GM21526 (cell line): Measurements from ENCODE around the gene SPDYE4.

Experiments
- ATAC-seq: cut with Tn5 transposase; IDR thresholded peaks from one replicate; pipeline ENCODE4 v1.9.1; 2021; ENCODE audit warnings: moderate library complexity; ENCODE audit not compliant: unreplicated experiment, low FRiP score

Gene SPDYE4

DNA sequence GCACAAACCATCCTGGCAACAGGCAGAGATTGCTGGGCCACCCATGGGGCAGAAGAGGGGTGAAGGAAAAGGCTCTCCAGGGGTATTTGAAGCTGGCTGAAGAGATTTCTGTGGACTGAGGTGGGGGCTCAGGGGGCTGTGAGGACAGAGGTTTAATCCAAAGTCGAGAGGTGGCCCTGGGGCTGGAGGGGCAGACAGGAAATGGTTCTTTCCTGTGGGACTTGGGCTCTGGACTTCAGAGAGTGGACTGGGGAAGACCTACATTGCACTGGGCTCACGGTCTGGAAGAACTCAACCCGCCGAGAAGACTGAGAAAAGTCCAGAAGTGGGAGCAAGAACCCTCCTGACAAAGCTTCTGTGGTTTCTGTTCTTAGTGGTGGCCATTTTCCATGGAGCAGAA, 16.6 kb downstream of the SPDYE4 start:
- no peak for ATAC-seq

DNA sequence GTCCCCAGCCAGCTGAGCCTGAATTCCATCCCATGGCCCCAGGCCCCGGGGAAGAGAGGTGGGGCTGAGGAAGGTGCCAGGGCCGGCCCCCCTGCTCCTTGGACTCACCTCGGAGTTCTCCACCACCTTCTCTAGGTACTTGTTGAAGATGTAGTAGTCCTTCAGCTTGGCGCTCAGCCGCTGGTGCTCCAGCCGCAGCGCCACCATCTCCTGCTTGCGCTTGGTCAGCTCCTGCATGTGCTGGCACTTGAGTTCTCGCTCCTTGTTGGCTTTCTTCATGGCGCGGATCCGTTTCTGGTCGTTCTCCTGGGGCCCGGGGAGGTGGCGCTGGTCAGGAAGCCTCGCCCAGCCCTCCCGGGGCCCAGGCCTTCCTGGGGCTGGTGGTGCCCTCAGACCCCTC, 17.0 kb downstream of the SPDYE4 start:
- no peak for ATAC-seq

DNA sequence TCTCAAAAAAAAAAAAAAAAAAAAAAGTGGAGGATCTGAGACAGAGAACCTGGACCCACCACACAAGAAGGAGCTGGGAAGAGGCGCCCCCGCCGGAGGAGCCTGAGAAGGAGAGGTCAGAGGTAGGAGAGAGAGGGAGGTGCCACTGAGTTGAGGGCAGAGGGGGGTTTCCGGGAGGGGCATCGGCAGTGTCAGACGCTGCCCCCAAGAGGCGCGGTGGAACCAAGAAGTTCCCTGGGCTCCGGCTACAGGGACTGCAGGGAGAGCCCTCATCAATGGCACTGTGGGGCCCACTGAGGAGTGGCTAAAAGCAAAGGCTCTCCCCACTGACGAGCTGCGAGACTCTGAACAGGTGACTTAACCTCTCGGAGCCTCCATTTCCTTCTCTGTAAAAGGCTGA, 17.9 kb downstream of the SPDYE4 start:
- no peak for ATAC-seq

DNA sequence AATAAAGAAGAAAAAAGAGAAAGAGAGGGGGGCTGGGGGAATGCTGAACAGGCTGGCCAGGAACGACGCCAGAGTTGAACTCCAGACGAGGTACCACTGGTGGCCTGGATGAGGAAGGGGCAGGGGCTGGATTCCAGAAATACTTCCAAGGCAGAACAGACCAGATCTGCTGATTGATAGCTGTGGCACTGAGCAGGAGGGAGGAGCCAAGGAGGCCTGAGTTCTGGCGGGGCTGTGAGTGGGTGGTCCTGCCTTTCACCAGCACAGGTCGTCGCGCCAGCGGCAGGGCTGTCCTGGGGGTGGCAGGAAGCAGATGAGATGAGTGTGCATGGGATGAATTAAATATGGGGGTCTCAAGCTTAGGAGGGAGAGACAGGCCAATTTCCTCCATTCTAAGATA, 19.2 kb downstream of the SPDYE4 start:
- ATAC-seq, result no peak

DNA sequence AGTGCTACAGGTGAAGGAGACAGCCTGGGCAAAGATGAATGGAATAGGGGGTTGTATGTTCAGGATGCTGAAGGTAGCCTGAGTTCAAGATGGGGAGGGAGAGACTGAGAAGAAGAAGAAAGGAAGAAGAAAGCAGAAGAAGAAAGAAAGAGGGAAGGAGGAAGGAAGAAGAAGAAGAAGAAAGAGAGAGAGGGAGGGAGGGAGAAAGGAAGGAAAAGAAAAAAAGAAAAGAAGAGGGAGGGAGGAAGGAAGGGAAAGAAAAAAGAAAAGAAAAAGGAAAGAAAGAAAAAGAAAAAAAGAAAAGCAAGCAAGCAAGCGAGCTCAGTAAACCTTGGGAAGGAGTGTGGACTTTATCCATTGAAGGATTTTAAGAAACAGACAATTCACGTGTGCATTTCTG, 21.6 kb downstream of the SPDYE4 start:
- ATAC-seq, result no peak

DNA sequence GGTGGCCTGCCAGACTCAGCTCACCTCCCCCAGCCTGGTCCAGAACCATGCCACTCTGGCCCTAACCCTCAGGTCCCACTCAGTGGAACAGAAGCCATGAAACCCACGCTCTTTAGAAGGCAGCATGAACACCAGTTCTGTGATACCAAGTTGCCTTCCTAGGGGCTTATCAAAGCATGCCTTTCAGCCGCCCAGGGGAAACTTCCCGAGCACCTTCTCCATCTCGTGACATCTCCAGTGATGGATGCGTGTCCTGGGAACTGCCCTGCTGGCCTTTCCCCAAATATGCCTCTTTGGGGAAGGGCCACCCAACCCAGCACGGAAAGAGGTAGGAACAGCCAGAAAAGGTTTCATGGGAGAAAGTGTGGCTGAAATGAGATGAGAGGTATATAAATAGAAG, 22.0 kb downstream of the SPDYE4 start:
- ATAC-seq, result no peak

DNA sequence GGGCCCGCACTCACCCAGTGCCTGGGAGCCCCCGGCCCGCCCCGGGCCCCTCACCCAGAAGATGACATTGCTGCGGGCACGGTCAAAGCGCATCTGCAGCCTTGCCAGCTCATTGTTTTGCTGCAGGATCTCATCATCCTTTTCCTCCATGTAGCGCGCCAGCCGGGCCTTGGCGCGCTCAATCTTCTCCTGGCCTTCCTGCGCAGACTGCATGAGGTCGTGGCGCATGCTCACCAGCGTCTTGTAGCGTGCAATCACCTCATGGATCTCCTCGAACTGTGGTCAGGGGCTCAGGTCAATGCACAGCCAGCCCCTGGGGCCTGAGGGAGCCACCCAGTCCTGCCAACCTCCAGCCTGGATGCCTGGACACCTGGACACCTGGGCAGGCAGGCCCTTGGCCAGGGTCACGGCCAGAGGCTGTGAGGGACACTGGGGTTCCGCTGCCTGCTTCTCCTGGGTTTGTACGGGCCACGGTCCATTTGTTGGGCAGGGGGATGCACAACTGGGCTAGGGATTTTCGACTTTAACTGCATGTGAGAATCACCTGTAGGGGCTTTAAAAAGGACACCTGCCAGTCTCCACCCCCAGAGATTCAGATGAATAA, 22.9 kb downstream of the SPDYE4 start:
- ATAC-seq, result no peak

DNA sequence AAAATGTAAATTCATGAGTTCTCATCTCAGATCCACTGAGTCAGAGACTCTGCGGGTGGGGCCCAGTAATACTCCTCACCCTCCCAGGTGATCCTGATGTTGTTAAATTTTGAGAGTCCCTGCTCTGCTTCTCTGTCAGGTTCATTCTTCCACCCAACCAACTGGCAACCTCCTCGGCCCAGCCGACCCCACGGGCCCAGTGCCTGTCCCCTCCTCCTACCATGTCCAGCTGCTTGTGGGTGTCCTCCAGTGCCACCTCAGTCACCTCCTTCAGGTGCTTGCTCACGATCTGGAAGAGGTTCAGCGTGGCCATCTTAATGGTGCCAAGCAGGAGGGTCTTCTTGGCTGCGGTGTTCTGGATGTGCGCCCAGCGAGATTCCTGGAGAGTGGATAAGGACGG, 23.5 kb downstream of the SPDYE4 start:
- ATAC-seq, result no peak

DNA sequence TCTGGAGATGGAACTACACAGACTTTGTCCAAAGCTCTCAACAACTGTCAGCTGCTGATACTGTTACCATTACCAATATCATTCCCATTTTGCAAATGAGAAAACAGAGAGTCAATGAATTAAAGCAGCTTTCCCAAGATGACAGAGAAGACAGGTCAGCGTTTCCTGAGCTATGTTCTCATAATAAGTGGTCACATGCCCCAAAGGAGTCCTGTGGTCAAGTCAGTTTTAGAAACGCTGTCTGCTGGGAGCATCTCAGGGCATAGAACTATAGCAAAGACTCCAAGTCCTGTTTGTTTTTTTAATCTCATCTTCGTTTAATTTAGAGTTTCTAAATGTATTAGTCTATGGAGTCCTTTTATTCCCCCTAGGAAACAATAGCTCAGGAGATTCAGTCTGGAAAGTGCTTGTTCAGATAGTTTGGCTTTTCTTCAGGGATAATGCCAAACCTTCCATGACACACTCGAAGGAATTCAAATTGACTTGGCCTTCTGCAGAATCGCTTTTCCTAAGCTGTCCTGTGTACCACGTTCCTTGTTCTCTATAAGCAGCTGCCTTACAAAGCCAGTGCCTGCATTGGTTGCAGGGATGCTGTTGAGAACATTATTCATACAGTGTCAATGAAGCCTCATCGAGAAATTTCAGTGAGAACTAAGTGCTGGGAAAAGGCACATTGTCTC, 25.8 kb downstream of the SPDYE4 start:
- no peak for ATAC-seq

DNA sequence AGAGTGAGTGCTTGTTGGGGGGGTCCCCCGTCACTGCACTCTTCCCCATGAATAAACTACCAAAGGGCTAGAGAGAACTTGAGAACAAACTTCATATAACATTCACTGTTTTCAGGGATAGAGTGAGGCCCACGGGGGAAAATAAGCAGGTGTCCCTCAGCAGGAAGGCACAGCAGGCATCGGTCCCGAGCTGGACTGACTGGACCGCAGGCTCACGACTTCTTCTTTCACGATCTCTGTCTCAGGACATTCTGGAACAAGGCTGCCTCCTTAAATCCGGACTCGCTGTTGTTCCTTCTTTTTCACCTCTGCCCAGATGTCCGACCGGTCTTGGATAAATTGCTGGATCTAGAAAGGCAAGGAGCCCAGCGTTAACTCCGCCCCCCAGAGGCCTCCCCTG, 28.5 kb downstream of the SPDYE4 start:
- no peak for ATAC-seq

DNA sequence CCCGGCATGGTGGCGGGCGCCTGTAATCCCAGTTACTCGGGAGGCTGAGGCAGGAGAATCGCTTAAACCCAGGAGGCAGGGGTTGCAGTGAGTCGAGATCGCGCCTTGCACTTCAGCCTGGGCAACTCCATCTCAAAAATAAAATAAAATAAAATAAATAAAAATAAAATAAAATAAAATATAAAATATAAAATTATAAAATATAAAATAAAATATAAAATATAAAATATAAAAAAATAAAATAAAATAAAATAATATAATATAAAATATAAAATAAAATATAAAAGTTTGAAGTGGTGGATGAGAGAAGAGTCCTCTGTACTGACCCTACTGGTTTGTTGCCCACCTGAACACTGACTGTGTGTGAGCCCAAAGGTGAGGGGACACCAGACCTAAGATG, 28.9 kb downstream of the SPDYE4 start:
- no peak for ATAC-seq

DNA sequence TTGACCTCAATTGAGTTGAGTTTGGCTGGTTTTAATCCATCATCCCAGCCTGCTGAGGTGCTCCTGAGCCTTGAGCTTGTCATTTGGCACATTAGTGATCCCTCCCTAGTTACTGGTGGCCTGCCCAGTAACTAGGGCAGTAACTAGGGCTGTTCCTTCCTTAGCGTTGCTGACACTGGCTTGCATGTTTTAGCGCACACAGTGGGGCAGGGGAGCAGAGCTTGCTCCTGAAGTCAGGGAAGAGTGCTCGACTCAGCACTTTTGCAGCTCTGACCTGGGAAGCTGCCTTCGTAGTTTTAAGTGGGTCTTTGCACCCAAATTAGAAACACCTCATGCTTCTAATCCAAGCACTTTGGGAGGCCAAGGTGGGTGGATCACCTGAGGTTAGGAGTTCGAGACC, 29.4 kb downstream of the SPDYE4 start:
- no peak for ATAC-seq

DNA sequence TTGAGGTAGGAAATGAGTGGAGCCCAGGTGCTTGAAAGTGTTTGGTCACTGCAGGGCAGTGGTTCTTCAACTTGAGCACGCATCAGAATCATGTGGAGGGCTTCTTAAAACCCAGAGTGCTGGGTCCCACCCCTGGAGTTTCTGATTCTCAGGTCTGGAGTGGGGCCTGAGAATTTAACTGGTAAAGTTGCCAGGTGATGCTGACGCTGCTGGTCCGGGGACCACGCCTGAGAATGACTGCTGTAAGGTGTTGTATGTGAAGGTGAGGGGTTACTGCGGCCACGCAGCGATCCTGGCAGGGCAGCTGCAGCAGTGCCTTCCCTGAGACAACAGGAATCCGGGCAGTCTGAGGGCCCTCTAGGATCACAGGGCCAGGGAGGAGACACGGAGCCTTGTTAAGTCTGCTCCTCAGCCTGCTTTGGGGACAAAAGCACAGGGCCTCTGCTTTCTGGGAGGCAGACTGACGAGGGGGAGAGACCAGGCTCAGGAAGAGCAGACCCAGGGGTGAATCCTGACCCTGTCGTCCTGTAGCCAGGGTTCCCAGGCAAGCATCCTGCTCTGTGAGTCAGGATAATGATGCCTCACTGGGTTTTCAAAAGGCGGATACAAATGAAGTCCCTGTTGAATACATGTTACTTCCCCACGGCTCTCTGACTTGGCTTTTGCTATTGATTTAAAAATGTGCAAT, 30.0 kb downstream of the SPDYE4 start:
- ATAC-seq, result no peak

DNA sequence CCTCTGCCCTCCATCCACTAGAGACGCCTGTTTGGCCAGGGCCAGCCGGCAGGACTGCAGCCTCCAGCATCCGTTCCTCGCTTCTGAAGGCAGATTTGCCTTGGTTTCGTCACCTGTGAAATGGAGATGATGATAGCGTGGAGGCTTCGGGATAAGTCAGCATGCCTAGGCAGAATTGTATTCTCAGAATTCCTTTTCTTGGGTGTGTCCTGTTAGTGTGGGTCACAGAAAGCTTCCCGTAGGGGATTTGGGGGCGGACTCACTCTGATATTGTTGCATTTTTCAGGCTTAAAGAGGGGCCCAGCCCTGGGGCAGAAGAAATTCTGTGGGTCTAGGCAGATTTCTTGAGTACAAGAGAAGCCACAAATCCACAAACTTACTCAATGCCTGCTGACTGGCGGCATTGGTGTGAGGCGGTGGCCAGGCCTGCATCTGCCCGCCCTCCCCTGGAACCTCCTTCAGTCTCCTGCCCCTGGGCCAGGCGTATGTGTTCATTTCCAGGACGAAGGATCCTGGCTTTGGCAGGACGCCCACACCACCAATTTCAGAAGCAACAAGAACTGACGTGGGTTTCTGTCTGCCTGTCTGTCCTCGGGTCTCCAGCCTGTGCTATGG, 31.3 kb downstream of the SPDYE4 start:
- ATAC-seq, result no peak

DNA sequence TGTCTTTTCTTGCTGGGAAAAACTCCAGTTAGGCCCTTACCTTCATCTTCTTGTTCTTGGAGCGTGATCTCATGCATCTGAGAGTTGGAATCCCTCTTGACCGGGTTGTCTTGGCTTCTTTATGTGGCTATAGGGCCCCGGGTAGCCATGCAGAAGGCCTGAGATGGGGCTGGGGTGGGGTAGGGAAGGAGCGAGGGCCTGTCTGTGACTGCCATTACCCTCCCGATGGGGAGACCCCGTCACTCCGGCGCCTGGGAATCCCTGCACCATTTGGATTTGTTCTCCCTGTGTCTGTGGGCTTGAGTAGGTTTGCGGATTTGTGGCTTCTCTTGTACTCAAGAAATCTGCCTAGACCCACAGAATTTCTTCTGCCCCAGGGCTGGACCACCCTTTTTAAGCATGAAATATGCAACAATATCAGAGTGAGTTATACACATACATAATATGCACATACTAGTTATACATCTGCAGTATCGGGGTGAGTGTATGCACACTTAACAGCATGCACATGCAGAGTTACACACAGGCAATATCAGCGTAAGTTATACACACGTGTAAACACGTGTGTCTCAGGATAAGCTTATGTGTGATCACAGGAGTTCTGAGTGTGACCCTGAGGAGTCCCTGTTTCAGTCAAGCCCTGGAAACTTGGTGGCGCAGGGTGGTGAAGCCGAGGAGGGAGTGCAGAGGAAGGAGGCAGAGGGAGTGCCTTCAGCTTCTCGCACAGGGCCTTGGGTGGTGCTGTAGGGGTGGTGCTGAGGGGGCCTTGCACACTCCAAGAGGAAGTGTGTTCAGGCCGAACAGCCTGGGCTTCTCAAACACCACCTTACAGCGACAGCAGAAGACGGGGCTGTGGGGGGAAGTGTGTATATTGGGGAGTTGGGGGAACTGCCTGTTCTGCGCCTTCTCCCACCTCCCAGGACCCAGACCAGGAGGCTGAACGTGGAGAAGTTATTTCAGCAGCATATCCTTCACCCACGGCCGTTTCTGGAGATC, 32.2 kb downstream of the SPDYE4 start:
- no peak for ATAC-seq

DNA sequence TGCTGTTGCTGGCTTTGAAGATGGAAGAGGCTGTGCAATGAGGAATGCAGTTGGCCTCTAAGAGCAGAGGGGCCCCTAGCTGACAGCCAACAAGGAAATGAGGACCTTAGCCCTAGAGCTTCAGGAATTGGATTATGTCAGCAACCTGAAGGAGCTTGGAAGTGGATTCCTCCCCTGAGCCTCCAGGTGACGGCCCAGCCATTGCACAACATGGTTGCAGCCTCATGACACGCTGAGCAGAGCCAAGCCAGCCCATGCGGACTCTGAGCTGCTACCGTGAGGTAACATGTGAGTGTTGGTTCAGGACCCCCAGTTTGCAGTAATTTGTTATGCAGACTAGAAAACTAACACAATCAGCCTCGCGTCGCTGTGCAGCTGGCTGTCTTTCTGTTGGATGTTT, 33.9 kb downstream of the SPDYE4 start:
- no peak for ATAC-seq

DNA sequence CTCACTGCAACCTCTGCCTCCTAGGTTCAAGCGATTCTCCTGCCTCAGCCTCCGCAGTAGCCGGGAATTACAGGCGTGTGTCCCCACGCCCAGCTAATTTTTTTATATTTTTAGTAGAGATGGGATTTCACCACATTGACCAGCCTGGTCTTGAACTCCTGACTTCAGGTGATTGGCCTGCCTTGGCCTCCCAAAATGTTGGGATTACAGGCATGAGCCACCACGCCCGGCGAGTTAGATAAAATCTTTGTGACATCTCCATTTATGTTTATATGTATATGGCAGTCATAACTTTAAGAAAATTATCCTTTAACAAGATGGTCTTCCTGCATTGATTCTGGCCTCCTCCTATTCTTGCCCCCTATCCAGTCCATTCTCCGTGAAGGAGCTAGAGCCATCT, 37.8 kb downstream of the SPDYE4 start:
- ATAC-seq, result no peak

DNA sequence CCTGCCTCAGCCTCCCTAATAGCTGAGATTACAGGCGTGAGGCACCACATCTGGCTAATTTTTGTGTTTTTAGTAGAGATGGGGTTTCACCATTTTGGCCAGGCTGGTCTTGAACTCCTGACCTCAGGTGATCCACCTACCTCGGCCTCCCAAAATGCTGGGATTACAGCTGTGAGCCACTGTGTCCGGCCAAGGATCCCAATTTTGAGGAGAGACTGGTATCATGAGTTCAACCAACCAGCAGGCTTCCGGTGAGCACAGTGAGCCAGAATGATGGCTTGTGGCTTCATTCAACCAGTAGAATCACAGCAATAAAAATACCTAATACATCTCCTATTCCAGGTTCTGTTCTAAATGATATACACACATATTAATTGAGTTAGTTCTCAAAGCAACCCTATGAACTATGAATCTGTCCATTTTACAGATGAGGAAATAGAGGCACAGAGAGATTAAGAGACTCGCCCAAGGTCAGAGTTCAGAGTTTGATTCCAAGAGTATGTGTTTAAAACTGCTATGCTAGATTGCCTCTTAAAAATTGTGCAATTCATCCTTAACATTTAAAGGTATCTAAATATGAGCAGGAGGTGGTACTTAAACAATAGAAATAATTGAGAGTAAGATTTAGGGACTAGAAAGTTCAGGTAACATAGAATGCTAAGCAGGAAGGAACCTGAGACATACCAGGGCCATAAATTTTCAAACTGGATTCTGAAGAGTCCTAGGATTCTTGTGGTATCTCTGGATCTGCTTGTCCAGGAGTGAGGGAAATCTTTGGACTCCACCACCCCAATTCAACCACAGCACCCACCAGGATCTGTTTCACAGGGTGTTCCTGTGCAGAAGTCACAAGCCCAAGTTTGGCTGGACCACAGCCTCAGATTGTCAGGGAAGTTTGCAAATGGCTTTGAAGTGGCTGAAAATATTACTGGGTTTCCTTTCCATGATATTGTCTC, 38.8 kb downstream of the SPDYE4 start:
- ATAC-seq, result no peak

DNA sequence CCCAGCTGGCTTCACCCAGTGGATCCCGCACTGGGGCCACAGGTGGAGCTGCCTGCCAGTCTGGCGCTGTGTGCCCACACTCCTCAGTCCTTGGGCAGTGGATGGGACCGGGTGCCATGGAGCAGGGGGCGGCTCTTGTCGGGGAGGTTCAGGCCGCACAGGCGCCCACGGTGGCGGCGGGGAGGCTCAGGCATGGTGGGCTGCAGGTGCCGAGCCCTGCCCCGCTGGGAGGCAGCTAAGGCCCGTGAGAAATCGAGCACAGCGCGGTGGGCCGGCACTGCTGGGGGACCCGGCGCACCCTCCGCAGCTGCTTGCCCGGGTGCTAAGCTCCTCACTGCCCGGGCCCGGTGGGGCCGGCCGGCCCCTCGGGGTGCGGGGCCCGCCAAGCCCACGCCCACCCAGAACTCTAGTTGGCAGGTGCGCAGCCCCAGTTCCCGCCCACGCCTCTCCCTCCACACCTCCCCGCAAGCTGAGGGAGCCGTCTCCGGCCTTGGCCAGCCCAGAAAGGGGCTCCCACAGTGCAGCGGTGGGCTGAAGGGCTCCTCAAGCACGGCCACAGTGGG, 40.3 kb downstream of the SPDYE4 start:
- ATAC-seq, result no peak
